K562 (cell line): ENCODE data around the gene CAPRIN2. TPM values are rescaled to one million over a fixed set of nuclear protein-coding genes. Genes with fewer than 3 reads are reported as not detected.
A peak's percentile ranks its signal among the peaks of the same experiment; 100 is the strongest.

Source experiments
- CBX3 ChIP-seq, 2 experiments: IDR thresholded peaks; 1 replicate in 1 of 2; 2 replicates in 1 of 2; pipeline ENCODE4 v1.6.1; 2012; ENCODE audit warnings: inconsistent platforms in 2 of 2, low read length in 2 of 2, borderline replicate concordance in 1 of 2, control low read depth in 1 of 2
- CGGBP1 ChIP-seq: fragments of 250-450 bp; sonication (Bioruptor Pico); IDR thresholded peaks from 2 replicates; pipeline ENCODE4 v1.9.0; 2021; ENCODE audit warnings: mild to moderate bottlenecking
- CREM ChIP-seq: IDR thresholded peaks from 2 replicates; pipeline ENCODE4 v1.6.1; 2014; ENCODE audit warnings: antibody characterized with exemption, low read depth
- DEAF1 ChIP-seq: fragments of 450-650 bp; formaldehyde crosslinking; IDR thresholded peaks from 2 replicates; pipeline ENCODE4 v1.4.0; 2020; ENCODE audit warnings: mild to moderate bottlenecking, moderate library complexity
- GATAD2A ChIP-seq: fragments of 450-650 bp; IDR thresholded peaks from 2 replicates; pipeline ENCODE4 v1.6.1; 2017
- HDAC2 ChIP-seq: fragments of 450-650 bp; IDR thresholded peaks from 2 replicates; pipeline ENCODE4 v1.6.1; 2016; ENCODE audit warnings: mild to moderate bottlenecking
- HOMEZ ChIP-seq: fragments of 250-450 bp; sonication (Bioruptor Pico); IDR thresholded peaks from 2 replicates; pipeline ENCODE4 v1.4.0; 2020; ENCODE audit warnings: mild to moderate bottlenecking, moderate library complexity
- KDM1A ChIP-seq, 2 experiments: fragments of 450-650 bp; IDR thresholded peaks; 2 replicates each; pipeline ENCODE4 v1.6.1; 2016; ENCODE audit warnings: mild to moderate bottlenecking in 2 of 2
- MTA1 ChIP-seq: fragments of 450-650 bp; IDR thresholded peaks from 2 replicates; pipeline ENCODE4 v1.6.1; 2017; ENCODE audit warnings: borderline replicate concordance
- MYNN ChIP-seq, 2 experiments: sonication (generic); formaldehyde crosslinking in 1 of 2; IDR thresholded peaks; 2 replicates each; pipeline versions ENCODE4 v1.5.0 to v1.6.1; 2016 to 2020; ENCODE audit warnings: antibody characterized with exemption in 1 of 2, missing genetic modification reagents in 1 of 2
- NFE2 ChIP-seq: IDR thresholded peaks from 2 replicates; pipeline ENCODE4 v1.6.1; 2014; ENCODE audit warnings: antibody characterized with exemption, low read depth
- RBFOX2 ChIP-seq: fragments of 200-400 bp; formaldehyde crosslinking; IDR thresholded peaks from 2 replicates; pipeline ENCODE4 v1.6.1; 2017; ENCODE audit warnings: low read depth, mild to moderate bottlenecking, low read length, moderate library complexity
- SAFB ChIP-seq: fragments of 200-400 bp; formaldehyde crosslinking; IDR thresholded peaks from 2 replicates; pipeline ENCODE4 v1.6.1; 2017; ENCODE audit warnings: low read depth, low read length, borderline replicate concordance
- SRSF1 ChIP-seq: fragments of 200-400 bp; formaldehyde crosslinking; IDR thresholded peaks from 2 replicates; pipeline ENCODE4 v1.6.1; 2017; ENCODE audit warnings: mild to moderate bottlenecking, low read depth, low read length, moderate library complexity
- TCF15 ChIP-seq: fragments of 250-450 bp; sonication (Bioruptor Pico); IDR thresholded peaks from 2 replicates; pipeline ENCODE4 v1.8.0; 2022; ENCODE audit warnings: moderate library complexity, mild to moderate bottlenecking, inconsistent platforms
- YY1 ChIP-seq, 3 experiments: IDR thresholded peaks; 2 replicates each; pipeline ENCODE4 v1.6.1; 2011; ENCODE audit warnings: low read length in 2 of 3, mild to moderate bottlenecking in 2 of 3, moderate library complexity in 2 of 3, borderline replicate concordance in 1 of 3, control low read depth in 1 of 3, low read depth in 1 of 3; ENCODE audit not compliant: insufficient read depth in 3 of 3, insufficient replicate concordance in 2 of 3, control insufficient read depth in 1 of 3, insufficient read length in 1 of 3; ENCODE audit errors: extremely low read depth in 1 of 3
- ZNF24 ChIP-seq: fragments of 450-650 bp; IDR thresholded peaks from 2 replicates; pipeline ENCODE4 v1.6.1; 2016
- ZNF444 ChIP-seq: fragments of 250-450 bp; sonication (Bioruptor Pico); IDR thresholded peaks from 2 replicates; pipeline ENCODE4 v1.4.0; 2020; ENCODE audit warnings: mild to moderate bottlenecking, moderate library complexity
- ZNF639 ChIP-seq, 2 experiments: fragments of 200-800 bp in 1 of 2; sonication (Bioruptor generic) in 1 of 2; sonication (generic) in 1 of 2; formaldehyde crosslinking in 1 of 2; IDR thresholded peaks in 1 of 2; conservative IDR thresholded peaks in 1 of 2; 2 replicates each; pipeline versions ENCODE4 v1.5.0 to v1.6.1; 2016 to 2020; ENCODE audit warnings: missing compliant biosample characterization in 1 of 2, missing genetic modification characterization in 1 of 2, missing genetic modification reagents in 1 of 2
- ZNF77 ChIP-seq: fragments of 250-450 bp; sonication (Bioruptor Pico); IDR thresholded peaks from 2 replicates; pipeline ENCODE4 v1.5.0; 2020
- polyA plus RNA-seq, 8 experiments: library from polyadenylated mRNA; depleted of rRNA in 4 of 8; stranded (reverse) in 5 of 8; unstranded in 3 of 8; fragments of >200 nt; fragmentation: Nextera tagmentation in 2 of 8; fragmentation: Illumina TruSeq in 1 of 8; extraction: Ambion mirVana in 2 of 8; extraction: Trizol in 1 of 8; gene quantifications; 2 replicates each; pipeline versions ENCODE4 v1.2.1 to v1.2.3, GENCODE V29; 2011 to 2014; ENCODE audit warnings: inconsistent platforms in 1 of 8, missing spikeins in 1 of 8
- total RNA-seq, 7 experiments: library from RNA; depleted of rRNA in 6 of 7; stranded (reverse); fragments of >200 nt in 6 of 7; fragmentation: Illumina TruSeq in 2 of 7; extraction: Trizol in 2 of 7; gene quantifications; 2 replicates each; pipeline versions ENCODE4 v1.2.1 to v1.2.3, GENCODE V29; 2011 to 2021; ENCODE audit warnings: low replicate concordance in 1 of 7

The CAPRIN2 gene
- total and polyA plus RNA-seq, 9 of the 15 experiments (the other 6 are each of a cell fraction or from before 2014, with no cell fraction given), result 2.3 to 14.5 (median 8.9) TPM

GRCh38 chr12:30754750-30755394, at the start of gene CAPRIN2 (continued):
- TF ChIP-seq CGGBP1 (CRISPR knock-in tag) (no peak), MTA1 (peak; percentile 58; the same call in 1 of the 2 replicates), ZNF444 (CRISPR knock-in tag) (no peak), CREM (peak; percentile 54), DEAF1 (CRISPR knock-in tag) (no peak), ZNF639 (CRISPR knock-in tag; conservative IDR thresholded peaks at IDR 0.05 in 1 of 2, IDR thresholded peaks at IDR 0.05 in 1 of 2) (peak in 1 of 2 experiments; percentile 85; a peak in 2 of 4 replicates), TCF15 (no peak), GATAD2A (peak; percentile 57; the same call in 1 of the 2 replicates), MYNN (IDR thresholded peaks at IDR 0.05) (peak; percentile 44; the same call in 1 of the 2 replicates), MYNN (CRISPR knock-in tag; IDR thresholded peaks at IDR 0.05) (no peak), YY1 (IDR thresholded peaks at IDR 0.05; ENCODE audit: borderline replicate concordance in 1 of 3, control insufficient read depth in 1 of 3, extremely low read depth in 1 of 3, insufficient read depth in 3 of 3, insufficient read length in 1 of 3, insufficient replicate concordance in 2 of 3, low read depth in 1 of 3, low read length in 2 of 3) (peak in 1 of 3 experiments; percentile 9), KDM1A (IDR thresholded peaks at IDR 0.05) (peak; percentile 51 to 65; a peak in 3 of 4 replicates), SAFB (0 out of 2 replicates have a peak, but pooled peaks have one; percentile 14), HOMEZ (CRISPR knock-in tag) (no peak), HDAC2 (peak; percentile 65; the same call in 1 of the 2 replicates), RBFOX2 (peak; percentile 91), ZNF24 (peak; percentile 98), NFE2 (0 out of 2 replicates have a peak, but pooled peaks have one; percentile 7), ZNF77 (CRISPR knock-in tag) (no peak), CBX3 (IDR thresholded peaks at IDR 0.05; ENCODE audit: borderline replicate concordance in 1 of 2, low read length in 2 of 2) (peak in 1 of 2 experiments; percentile 77; a peak in 1 of 3 replicates), SRSF1 (peak; percentile 79; the same call in 1 of the 2 replicates)
